Activated T-cell treated with anti-CD3 and anti-CD28 coated beads, Interleukin-2, amount 50 U/mL, for 1 hour (primary cell): ENCODE results near the gene AGFG2.

Source experiments
- DNase-seq: peaks from one replicate; pipeline ENCODE4 v3.0.0-alpha.2; 2020

The AGFG2 gene

GRCh38 chr7:100573691-100574361 is 34.8 kb downstream of the AGFG2 start, which contains the start of gene SAP25:
TSS of gene SAP25 (minus strand) at chr7:100573900. CDS start at chr7:100573742, 158 bp downstream.
- no peak for DNase-seq

GRCh38 chr7:100574362-100575205 is 35.6 kb downstream of the AGFG2 start:
- DNase-seq, result no peak

- no peak for DNase-seq
Observed at GRCh38 chr7:100575206-100575631, 36.2 kb downstream of the AGFG2 start.

GRCh38 chr7:100575746-100576383 is 36.9 kb downstream of the AGFG2 start:
- no peak for DNase-seq

DNA sequence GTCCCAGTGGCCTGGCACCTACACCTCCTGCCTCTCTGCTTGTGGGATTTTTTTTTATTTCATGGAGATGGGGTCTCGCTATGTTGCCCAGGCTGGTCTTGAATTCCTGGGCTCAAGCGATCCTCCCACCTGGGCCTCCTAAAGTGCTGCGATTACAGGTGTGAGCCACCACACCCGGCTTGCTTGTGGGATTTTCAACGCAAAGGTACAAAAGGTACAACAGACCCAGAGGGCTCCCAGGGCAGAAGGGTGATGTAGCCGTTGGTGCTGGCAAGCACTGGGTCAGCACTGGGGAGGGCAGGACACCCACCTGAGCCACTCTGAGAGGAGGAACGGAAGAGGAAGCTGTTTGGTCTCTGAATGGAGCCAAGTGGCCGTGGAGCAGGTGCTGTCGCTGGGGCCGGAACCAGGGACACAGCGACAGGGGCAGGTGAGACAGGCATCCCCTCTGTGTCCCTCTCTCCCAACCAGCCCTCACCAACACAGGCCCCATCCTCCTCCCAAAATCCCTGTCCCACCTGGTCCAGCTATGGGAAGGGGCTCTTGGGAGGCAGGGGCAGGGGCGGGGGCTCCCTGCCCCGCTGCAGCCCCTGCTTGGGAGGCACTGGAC is 37.5 kb downstream of the AGFG2 start:
- DNase-seq, result no peak

DNA sequence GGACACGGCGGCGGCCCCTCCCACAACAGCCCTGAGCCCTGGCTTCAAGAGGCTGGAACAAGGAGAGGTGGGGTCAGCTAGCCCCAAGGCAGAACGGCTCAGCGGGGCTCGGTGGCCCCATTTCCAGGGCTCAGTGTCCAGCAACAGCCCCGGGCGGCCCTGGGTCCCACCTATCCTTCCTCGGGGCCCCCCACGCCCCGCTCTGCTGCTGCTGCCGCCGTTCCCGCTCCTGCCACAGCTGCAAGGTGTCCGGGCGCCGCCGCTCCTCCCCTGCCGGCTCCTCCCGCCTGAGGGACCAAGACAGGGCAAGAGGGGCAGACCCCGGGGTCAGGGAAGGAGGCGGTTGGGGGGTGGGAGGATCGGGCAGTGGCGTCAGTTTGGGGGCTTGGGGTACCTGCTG is 38.1 kb downstream of the AGFG2 start:
- DNase-seq, result no peak

DNA sequence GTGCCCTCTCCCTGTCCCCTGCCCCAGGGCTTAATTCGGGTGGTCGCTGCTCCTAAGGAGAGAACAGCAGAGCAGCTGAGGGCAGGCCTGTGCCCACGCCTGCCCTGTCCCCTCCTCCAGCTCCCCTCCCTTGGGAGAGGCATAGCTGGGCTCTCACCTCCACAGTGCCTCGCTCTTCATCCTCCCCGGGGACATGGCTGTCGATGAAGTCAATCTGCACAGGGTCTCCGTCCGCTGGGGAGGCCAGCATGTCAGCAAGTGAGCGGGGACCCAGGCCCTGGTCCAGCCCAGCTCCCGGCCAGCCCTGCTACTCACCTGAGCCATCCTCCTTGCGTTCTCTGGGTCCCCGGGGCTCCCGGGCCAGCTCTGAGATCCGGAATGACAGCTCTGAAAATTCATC is 38.5 kb downstream of the AGFG2 start:
- no peak for DNase-seq

DNA sequence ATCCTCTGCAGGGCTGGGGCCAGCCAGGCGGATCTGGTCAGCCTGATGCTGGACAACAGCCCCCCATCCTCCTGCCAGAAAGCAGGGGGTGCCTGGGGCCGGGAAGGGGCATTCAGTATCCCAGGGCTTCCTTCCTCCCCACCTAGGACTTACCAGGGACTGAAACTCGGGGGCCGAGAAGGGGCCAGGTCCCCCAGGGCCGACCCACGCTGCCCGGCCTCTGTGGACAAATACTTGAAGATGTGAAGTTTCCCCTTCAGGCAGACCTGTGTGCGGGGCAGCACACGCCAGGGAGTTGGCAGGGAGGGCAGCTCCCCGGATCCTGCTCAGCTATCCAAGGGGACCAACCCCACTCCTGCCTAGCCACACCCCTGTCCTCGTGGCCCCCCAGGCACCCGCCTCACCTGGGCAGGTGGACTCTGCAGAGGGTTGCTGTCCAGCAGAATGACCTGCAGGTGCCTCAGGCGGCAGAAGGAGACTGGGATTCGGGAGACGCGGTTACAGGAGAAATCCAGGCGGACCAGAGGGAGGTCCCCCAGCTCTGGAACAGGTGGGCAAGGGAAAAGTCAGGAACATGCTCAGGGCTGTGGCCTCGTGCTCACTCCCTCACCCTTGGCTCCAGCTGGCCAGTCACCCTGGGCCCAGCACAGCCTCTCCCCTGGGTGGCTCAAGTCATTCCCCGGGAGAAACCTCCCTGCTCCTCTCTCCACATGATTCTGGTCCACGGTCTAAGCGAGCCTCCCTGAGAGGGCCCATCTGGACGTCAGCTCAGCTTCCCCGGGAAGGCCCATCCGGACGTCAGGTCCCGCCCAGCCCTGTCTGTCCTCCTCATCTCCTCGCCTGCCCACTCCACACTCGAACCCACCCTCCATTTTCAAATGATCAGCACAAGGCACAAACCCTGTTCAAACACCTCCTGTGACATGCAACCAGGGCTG is 39.5 kb downstream of the AGFG2 start:
- DNase-seq, result no peak

- DNase-seq, result no peak
Observed at GRCh38 chr7:100580466-100581283, 41.7 kb downstream of the AGFG2 start.

- no peak for DNase-seq
Observed at GRCh38 chr7:100582041-100582579, 43.1 kb downstream of the AGFG2 start.

GRCh38 chr7:100582650-100583049 is 43.6 kb downstream of the AGFG2 start:
- no peak for DNase-seq

- DNase-seq, result peak; percentile 60
Observed at GRCh38 chr7:100583132-100584053, 44.4 kb downstream of the AGFG2 start.

DNA sequence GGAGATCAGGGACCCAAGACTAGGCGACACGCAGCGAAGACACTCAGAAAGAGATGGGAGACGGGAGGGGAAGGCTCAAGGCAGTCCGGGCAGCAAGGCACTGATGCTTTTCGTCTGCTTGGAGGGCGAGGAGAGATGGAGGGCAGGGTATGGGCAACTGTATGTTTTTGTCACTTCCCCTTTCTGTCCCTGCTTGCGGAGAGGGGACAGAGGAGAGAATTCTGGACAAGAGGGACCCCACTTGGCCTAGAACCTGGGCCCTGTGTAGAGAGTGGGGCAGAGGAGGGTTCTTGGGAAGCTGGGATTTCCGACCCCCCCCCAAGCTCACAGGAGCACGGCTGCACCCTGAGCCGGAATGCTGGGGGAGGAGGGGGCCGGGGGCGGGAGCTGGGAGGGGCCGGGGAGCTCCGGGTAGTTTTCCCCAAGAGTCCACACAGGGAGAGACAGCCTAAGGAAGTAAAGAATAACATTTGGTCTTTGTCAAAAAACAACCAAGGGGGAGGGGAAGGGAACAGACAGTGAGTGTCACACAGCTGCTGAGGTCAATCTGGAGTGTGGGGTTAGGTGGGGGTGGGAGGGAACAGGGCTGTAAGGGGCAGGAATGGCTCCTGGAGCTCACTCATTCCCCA is 45.2 kb downstream of the AGFG2 start:
- DNase-seq, result no peak

DNA sequence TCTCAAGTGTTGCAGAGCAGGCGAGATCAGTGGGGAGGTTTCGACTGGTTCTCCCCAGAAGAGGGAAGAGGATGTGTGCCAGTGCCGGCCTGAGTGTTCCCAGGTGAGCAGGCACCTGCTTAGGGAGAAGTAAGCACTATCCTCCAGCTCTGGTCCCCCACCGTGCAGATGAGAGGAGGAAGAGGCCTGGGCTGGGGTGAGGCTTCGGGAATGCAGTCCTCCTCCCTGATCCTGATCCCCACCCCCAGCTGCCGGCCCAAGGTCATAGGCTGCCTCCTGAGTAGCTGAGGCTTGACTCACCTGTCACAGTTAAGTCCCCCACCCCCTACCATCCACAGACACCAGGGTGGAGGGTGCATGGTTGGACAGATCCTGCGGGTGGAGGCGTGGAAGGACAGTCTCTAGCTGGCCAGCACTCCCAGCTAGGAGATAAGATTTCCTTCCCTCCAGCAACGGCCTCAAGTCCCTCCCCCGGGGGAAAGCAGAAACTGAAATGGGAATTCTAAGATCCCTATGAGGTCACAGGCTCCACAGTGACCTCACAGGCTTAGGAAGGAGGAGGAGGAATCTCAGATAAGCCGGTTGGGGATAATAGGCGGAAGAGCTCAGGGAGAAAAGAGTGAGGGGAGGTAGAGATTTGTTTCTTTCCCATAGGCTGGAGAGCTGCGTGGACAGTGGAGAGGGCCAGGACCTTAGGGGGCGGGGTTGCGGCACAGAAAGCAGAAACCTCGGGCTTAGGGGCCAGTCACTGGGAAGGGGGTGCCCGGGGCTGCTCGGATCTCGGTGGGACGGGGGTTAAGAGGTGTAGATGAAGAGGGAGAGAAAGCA is 45.9 kb downstream of the AGFG2 start:
- DNase-seq, result no peak

- peak; percentile 74 for DNase-seq
Observed at GRCh38 chr7:100585511-100586265, 46.7 kb downstream of the AGFG2 start, which contains the start of gene LRCH4. TSS of gene LRCH4 (minus strand) at chr7:100586129. CDS start at chr7:100586100, 29 bp downstream.

DNA sequence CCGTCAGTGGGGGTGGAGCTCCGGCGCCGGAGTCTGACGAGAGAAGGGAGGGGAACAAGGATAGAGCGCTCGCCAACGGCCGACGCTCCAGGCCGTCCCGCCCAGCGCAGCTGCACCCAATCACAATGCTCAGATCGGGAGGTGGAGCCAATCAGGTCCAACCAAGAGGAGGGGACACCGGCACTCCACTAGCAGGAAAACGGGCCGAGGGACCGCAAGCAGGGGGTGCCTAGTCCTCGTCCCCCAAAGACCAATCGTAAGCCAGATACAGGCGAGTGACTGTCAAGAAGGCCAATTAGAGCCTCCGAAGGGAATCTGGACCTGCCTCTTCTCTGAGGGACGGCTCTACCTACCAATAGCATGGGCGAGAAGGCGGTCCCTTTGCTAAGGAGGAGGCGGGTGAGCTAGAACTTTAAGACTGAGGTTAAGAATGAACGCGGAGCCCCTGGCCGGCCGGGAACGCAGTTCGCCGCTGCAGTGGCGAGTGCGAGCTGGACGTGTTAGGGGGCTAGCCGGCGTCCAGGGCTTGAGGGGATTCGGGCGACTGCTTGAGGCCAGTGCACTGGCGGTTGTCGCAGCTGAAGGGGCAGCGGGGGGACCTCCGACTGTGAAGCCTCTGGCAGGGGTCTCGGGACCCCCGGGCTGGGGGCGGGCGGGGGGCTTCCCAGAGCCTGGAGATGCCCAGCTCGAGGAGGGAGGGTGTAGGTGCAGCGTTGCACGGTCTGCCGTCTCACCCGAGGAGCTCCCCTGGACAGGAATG is 47.4 kb downstream of the AGFG2 start, which contains the start of gene FBXO24:
FBXO24 (plus strand) TSS at position 63 of the 760 bp plus-strand sequence; CDS start at position 361, 298 bp downstream.
- peak; percentile 97 for DNase-seq
